GM12878 (cell line): Measurements from ENCODE around the gene C9orf50. TPM values are rescaled to one million over a fixed set of nuclear protein-coding genes. Genes with fewer than 3 reads are reported as not detected.
A peak's percentile ranks its signal among the peaks of the same experiment; 100 is the strongest.

Experiments used
- ATAC-seq: fragments of 200-7000 bp; cut with Tn5 transposase; 3 replicates; pipeline ENCODE4 v1.9.1; 2020; ENCODE audit warnings: mild to moderate bottlenecking, moderate library complexity
- BruUV-seq: library from RNA; stranded (reverse); fragments of 400-500 nt; replicated peaks from 2 replicates; lab custom pipeline; 2021; lab: Mats Ljungman, UMichigan
- CTCF ChIA-PET: fragments of 300-600 bp; sonication (Branson Sonifier 250); formaldehyde crosslinking; extraction: SDS; loops from one replicate; lab custom pipeline; 2021; ENCODE audit warnings: inconsistent platforms; lab: Yijun Ruan, JAX
- POLR2A ChIA-PET: fragments of 350-600 bp; formaldehyde crosslinking; extraction: SDS; loops from one replicate; lab custom pipeline; 2021; ENCODE audit warnings: inconsistent platforms; lab: Charles Lee
- RAD21 ChIA-PET: fragments of 300-600 bp; sonication (Branson Sonifier 250); formaldehyde crosslinking; loops from one replicate; lab custom pipeline; 2023; ENCODE audit warnings: antibody characterized with exemption; ENCODE audit not compliant: unreplicated experiment; lab: Charles Lee
- SMC1A ChIA-PET: fragments of 300-600 bp; sonication (Branson Sonifier 250); formaldehyde crosslinking; loops from one replicate; lab custom pipeline; 2023; ENCODE audit not compliant: unreplicated experiment, uncharacterized antibody; lab: Charles Lee
- DNase-seq: peaks from one replicate; pipeline ENCODE4 v3.0.0-alpha.2; 2011; ENCODE audit warnings: low read depth, low spot score
- FAIRE-seq: peaks from 3 replicates; lab custom pipeline; 2011; peaks lifted over from hg19 to GRCh38; lab: Jason Lieb, UNC
- H2AFZ ChIP-seq: 2 replicates; pipeline ENCODE4 v1.6.0; 2011; ENCODE audit warnings: low read depth, low read length, control low read depth; ENCODE audit not compliant: control insufficient read depth
- H3K27ac ChIP-seq: 2 replicates; pipeline ENCODE4 v1.5.1; 2011; ENCODE audit warnings: control low read depth; ENCODE audit not compliant: control insufficient read depth, insufficient read depth
- H3K27me3 ChIP-seq, 2 experiments: replicated peaks in 1 of 2; 2 replicates each; pipeline versions ENCODE4 v1.6.0 to v1.6.1; 2011; ENCODE audit warnings: low read length in 1 of 2; ENCODE audit not compliant: control insufficient read depth in 2 of 2, insufficient read depth in 2 of 2
- H3K36me3 ChIP-seq, 2 experiments: 2 replicates each; pipeline ENCODE4 v1.5.1; 2011; ENCODE audit warnings: low read length in 1 of 2; ENCODE audit not compliant: control insufficient read depth in 2 of 2, insufficient read depth in 2 of 2
- H3K4me1 ChIP-seq: 2 replicates; pipeline ENCODE4 v1.6.1; 2011; ENCODE audit warnings: mild to moderate bottlenecking, low read length, moderate library complexity, mixed read lengths; ENCODE audit not compliant: control insufficient read depth, insufficient read depth
- H3K4me2 ChIP-seq: 2 replicates; pipeline ENCODE4 v1.6.0; 2011; ENCODE audit warnings: control low read depth; ENCODE audit not compliant: control insufficient read depth, insufficient read depth
- H3K4me3 ChIP-seq: fragments of 200-600 bp; sonication (generic); 2 replicates; pipeline ENCODE4 v1.5.1; 2016
- H3K79me2 ChIP-seq: 2 replicates; pipeline ENCODE4 v1.6.0; 2011; ENCODE audit warnings: low read length; ENCODE audit not compliant: control insufficient read depth, insufficient read depth
- H3K9ac ChIP-seq: 2 replicates; pipeline ENCODE4 v1.8.0; 2011; ENCODE audit warnings: low read length, control low read depth, mixed read lengths; ENCODE audit not compliant: control insufficient read depth, insufficient read depth
- H3K9me3 ChIP-seq: replicated peaks from 3 replicates; pipeline ENCODE4 v1.5.1; 2011; ENCODE audit warnings: mild to moderate bottlenecking, low read length; ENCODE audit not compliant: control insufficient read depth, insufficient read depth
- H4K20me1 ChIP-seq: 2 replicates; pipeline ENCODE4 v1.6.0; 2011; ENCODE audit not compliant: control insufficient read depth, insufficient read depth
- BACH1 ChIP-seq: fragments of 450-650 bp; IDR thresholded peaks from 2 replicates; pipeline ENCODE4 v1.6.1; 2017; ENCODE audit warnings: mild to moderate bottlenecking, borderline replicate concordance
- BRCA1 ChIP-seq: IDR thresholded peaks from 2 replicates; pipeline ENCODE4 v1.6.1; 2011; ENCODE audit warnings: low read depth, low read length, improper control_type of control experiment
- CHD1 ChIP-seq: IDR thresholded peaks from 2 replicates; pipeline ENCODE4 v1.6.1; 2012; ENCODE audit warnings: low read depth, low read length, improper control_type of control experiment
- EED ChIP-seq: sonication (generic); IDR thresholded peaks from 2 replicates; pipeline ENCODE4 v1.6.1; 2016; ENCODE audit warnings: antibody characterized with exemption, low read depth
- IRF4 ChIP-seq: IDR thresholded peaks from 2 replicates; pipeline ENCODE4 v1.6.1; 2011; ENCODE audit warnings: low read depth, low read length
- MXI1 ChIP-seq: fragments of 150-350 bp; IDR thresholded peaks from 2 replicates; pipeline ENCODE4 v1.6.1; 2011; ENCODE audit warnings: low read depth, mild to moderate bottlenecking, inconsistent platforms, low read length, improper control_type of control experiment
- NRF1 ChIP-seq: conservative IDR thresholded peaks from 2 replicates; pipeline ENCODE4 v1.6.1; 2011; ENCODE audit warnings: mild to moderate bottlenecking, low read depth, low read length, improper control_type of control experiment
- POLR2A ChIP-seq: IDR thresholded peaks from 2 replicates; pipeline ENCODE4 v1.6.1; 2011; ENCODE audit warnings: low read depth, mild to moderate bottlenecking, low read length
- SMARCA5 ChIP-seq: fragments of 450-650 bp; IDR thresholded peaks from 2 replicates; pipeline ENCODE4 v1.6.1; 2017; ENCODE audit warnings: mild to moderate bottlenecking
- SREBF2 ChIP-seq: IDR thresholded peaks from 2 replicates; pipeline ENCODE4 v1.6.1; 2012; ENCODE audit warnings: mild to moderate bottlenecking, low read length
- STAT1 ChIP-seq: fragments of 450-650 bp; conservative IDR thresholded peaks from 2 replicates; pipeline ENCODE4 v1.6.1; 2014; ENCODE audit warnings: antibody characterized with exemption, mild to moderate bottlenecking
- SUPT20H ChIP-seq: IDR thresholded peaks from 2 replicates; pipeline ENCODE4 v1.6.1; 2011; ENCODE audit warnings: low read depth, mild to moderate bottlenecking, low read length, moderate library complexity, borderline replicate concordance; ENCODE audit not compliant: control insufficient read depth
- ZNF24 ChIP-seq: fragments of 450-650 bp; IDR thresholded peaks from 2 replicates; pipeline ENCODE4 v1.6.1; 2017; ENCODE audit warnings: antibody characterized with exemption, mild to moderate bottlenecking
- ZNF274 ChIP-seq: IDR thresholded peaks from one replicate; pipeline ENCODE4 v1.8.0; 2011; ENCODE audit not compliant: insufficient read length, insufficient read depth
- WGBS: methylation state at CpG from one replicate; pipeline ENCODE4 v1.1.6; 2016; ENCODE audit warnings: low lambda C conversion rate; ENCODE audit not compliant: insufficient replicate concordance, insufficient coverage; ENCODE audit errors: missing lambda C conversion rate; 5-methylcytosine and 5-hydroxymethylcytosine counted together
- in situ Hi-C: fragments of 300-500 bp; cut with MboI; formaldehyde crosslinking; loops from 9 replicates; pipeline ENCODE4 v1.14.3; 2018; ENCODE audit warnings: mixed read lengths
- intact Hi-C: fragments of 100-400 bp; cut with micrococcal nuclease; formaldehyde crosslinking; loops from one replicate; pipeline ENCODE4 v1.14.2; 2022; ENCODE audit not compliant: unreplicated experiment
- polyA plus RNA-seq, 11 experiments: library from polyadenylated mRNA; depleted of rRNA in 4 of 11; unstranded in 6 of 11; stranded (reverse) in 5 of 11; fragments of >200 nt; fragmentation: Nextera tagmentation in 4 of 11; fragmentation: Illumina TruSeq in 1 of 11; extraction: Ambion mirVana in 4 of 11; extraction: Trizol in 1 of 11; gene quantifications; 1 replicate in 1 of 11; 2 replicates in 10 of 11; pipeline versions ENCODE4 v1.2.1 to v1.2.3, GENCODE V29; 2011 to 2016; ENCODE audit warnings: inconsistent platforms in 2 of 11, missing spikeins in 2 of 11, low read depth in 1 of 11
- total RNA-seq, 4 experiments: library from RNA; depleted of rRNA in 3 of 4; stranded (reverse); fragments of >200 nt in 3 of 4; fragmentation: Illumina TruSeq in 1 of 4; extraction: Trizol in 1 of 4; gene quantifications; 2 replicates each; pipeline versions ENCODE4 v1.2.1 to v1.2.3, GENCODE V29; 2013 to 2021
- TF ChIP-seq, protein P1 (sequence below), 3 experiments: IDR thresholded peaks in 2 of 3; conservative IDR thresholded peaks in 1 of 3; 2 replicates each; pipeline ENCODE4 v1.5.1; 2011; ENCODE audit warnings: low read depth in 3 of 3, low read length in 3 of 3, mild to moderate bottlenecking in 3 of 3, control low read depth in 2 of 3, moderate library complexity in 2 of 3, inconsistent platforms in 1 of 3, mixed read lengths in 1 of 3; ENCODE audit not compliant: control insufficient read depth in 2 of 3, insufficient read depth in 1 of 3; ENCODE audit errors: extremely low read depth in 1 of 3
- TF ChIP-seq, protein P2 (sequence below): fragments of 450-650 bp; formaldehyde crosslinking; IDR thresholded peaks from 2 replicates; pipeline ENCODE4 v1.4.0; 2022; ENCODE audit warnings: mild to moderate bottlenecking, moderate library complexity
- TF ChIP-seq, protein P3 (sequence below): fragments of 150-350 bp; IDR thresholded peaks from 2 replicates; pipeline ENCODE4 v1.6.1; 2014; ENCODE audit warnings: mild to moderate bottlenecking, low read depth, low read length

Gene C9orf50
- total and polyA plus RNA-seq, 10 of the 15 experiments (the other 5 are each of a cell fraction or from before 2014, with no cell fraction given): not detected

DNA sequence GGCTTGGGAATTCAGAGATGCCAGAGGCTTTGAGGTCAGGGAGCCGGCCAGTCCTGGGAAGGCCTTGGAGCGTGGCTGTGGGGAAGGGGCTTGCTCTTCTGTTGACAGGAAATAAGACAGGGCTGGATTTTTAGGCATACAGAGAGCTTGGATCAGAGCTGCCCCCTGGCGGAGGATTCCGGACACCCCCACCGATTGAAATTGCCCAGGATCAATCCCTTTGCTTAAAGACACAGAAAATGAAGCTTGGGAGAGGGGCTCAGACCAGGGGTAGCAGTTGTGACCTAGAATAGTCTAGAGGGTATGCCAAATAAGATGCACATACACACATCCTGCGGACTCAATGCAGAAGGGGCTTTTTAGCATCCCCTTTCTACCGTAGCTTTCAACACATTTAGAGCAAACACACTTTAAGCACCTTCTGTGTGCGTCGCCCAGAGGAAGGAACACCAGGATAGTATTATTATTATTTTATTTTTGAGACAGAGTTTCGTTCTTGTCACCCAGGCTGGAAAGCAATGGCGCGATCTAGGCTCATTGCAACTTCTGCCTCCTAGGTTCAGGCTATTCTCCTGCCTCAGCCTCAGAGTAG lies 3.4 kb upstream of the C9orf50 start (continued):
- TF ChIP-seq, protein P1, sequence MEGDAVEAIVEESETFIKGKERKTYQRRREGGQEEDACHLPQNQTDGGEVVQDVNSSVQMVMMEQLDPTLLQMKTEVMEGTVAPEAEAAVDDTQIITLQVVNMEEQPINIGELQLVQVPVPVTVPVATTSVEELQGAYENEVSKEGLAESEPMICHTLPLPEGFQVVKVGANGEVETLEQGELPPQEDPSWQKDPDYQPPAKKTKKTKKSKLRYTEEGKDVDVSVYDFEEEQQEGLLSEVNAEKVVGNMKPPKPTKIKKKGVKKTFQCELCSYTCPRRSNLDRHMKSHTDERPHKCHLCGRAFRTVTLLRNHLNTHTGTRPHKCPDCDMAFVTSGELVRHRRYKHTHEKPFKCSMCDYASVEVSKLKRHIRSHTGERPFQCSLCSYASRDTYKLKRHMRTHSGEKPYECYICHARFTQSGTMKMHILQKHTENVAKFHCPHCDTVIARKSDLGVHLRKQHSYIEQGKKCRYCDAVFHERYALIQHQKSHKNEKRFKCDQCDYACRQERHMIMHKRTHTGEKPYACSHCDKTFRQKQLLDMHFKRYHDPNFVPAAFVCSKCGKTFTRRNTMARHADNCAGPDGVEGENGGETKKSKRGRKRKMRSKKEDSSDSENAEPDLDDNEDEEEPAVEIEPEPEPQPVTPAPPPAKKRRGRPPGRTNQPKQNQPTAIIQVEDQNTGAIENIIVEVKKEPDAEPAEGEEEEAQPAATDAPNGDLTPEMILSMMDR (IDR thresholded peaks at IDR 0.05 in 2 of 3, conservative IDR thresholded peaks at IDR 0.05 in 1 of 3; ENCODE audit: control insufficient read depth in 2 of 3, extremely low read depth in 1 of 3, insufficient read depth in 1 of 3, low read depth in 3 of 3, low read length in 3 of 3): peak; percentile 73 to 85 (median 79)
- TF ChIP-seq SMARCA5: peak; percentile 30; the same call in 1 of the 2 replicates
- TF ChIP-seq BACH1: no peak

DNA sequence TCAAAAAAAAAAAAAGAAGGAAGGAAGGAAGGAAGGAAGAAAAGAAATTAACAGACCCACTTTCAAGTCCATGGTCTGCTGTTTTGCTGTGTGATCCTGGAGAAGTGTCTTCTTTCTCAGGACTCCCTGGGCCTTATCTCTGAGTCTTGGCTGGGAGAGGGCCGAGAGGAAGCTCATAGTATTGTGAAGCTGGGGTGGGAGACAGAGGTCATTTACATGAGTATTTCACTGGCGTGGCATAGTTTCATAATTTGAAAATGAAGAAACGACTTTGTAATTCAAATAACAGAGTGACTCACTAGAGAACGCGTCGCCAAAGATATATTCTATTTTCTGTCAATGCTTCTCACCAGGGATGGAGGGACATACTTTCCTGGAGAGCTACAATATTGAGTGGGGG lies 2.4 kb upstream of the C9orf50 start:
- H3K4me2 ChIP-seq: no peak overlapping the region
- H3K36me3 ChIP-seq: peaks cover 0 to 3% of the 10 kb centered on the region in 2 experiments; a peak in 1 of 4 replicates
- no peak overlapping the region for H2AFZ ChIP-seq
- in situ Hi-C loops: no loop called here
- intact Hi-C loops: no loop called here
- FAIRE-seq (no peak), ATAC-seq (no peak), DNase-seq (no peak)
- H3K4me3 ChIP-seq: no peak overlapping the region
- CTCF ChIA-PET: interaction anchor here (0.6 to 5.2 kb wide), 12 partner anchors 9 to 630 kb away, joined by 3 to 194 read pairs (median 12); partner anchors contain the start of gene ASB6
- H3K27me3 ChIP-seq: peaks cover 6 to 11% of the 10 kb centered on the region in 2 experiments
- RAD21 ChIA-PET: interaction anchor here (1.7 to 6.4 kb wide), 5 partner anchors 12 to 492 kb away, joined by 3 to 130 read pairs (median 26); no protein-coding TSS in a partner anchor
- no TSS peak for BruUV-seq
- SMC1A ChIA-PET: interaction anchor here (1.2 to 6.8 kb wide), 6 partner anchors 7 to 491 kb away, joined by 3 to 83 read pairs (median 19); no protein-coding TSS in a partner anchor
- no peaks in the 10 kb centered on the region for H4K20me1 ChIP-seq
- POLR2A ChIA-PET: interaction anchor here (0.6 to 2.2 kb wide), 3 partner anchors 39 to 484 kb away, joined by 3 to 11 read pairs (median 4); no protein-coding TSS in a partner anchor
- H3K79me2 ChIP-seq: peaks cover 23% of the 10 kb centered on the region
- no peak overlapping the region for H3K9ac ChIP-seq
- WGBS: 4% methylated on average over 6 of the region's 6 CpGs
- H3K4me1 ChIP-seq: peaks cover 14% of the 10 kb centered on the region
- H3K9me3 ChIP-seq: no peaks in the 10 kb centered on the region
- no peak overlapping the region for H3K27ac ChIP-seq
- no peak for TF ChIP-seq STAT1
- no peak for TF ChIP-seq CHD1
- no peak for TF ChIP-seq IRF4
- TF ChIP-seq EED: no peak
- no peak for TF ChIP-seq BRCA1
- TF ChIP-seq, protein P2, sequence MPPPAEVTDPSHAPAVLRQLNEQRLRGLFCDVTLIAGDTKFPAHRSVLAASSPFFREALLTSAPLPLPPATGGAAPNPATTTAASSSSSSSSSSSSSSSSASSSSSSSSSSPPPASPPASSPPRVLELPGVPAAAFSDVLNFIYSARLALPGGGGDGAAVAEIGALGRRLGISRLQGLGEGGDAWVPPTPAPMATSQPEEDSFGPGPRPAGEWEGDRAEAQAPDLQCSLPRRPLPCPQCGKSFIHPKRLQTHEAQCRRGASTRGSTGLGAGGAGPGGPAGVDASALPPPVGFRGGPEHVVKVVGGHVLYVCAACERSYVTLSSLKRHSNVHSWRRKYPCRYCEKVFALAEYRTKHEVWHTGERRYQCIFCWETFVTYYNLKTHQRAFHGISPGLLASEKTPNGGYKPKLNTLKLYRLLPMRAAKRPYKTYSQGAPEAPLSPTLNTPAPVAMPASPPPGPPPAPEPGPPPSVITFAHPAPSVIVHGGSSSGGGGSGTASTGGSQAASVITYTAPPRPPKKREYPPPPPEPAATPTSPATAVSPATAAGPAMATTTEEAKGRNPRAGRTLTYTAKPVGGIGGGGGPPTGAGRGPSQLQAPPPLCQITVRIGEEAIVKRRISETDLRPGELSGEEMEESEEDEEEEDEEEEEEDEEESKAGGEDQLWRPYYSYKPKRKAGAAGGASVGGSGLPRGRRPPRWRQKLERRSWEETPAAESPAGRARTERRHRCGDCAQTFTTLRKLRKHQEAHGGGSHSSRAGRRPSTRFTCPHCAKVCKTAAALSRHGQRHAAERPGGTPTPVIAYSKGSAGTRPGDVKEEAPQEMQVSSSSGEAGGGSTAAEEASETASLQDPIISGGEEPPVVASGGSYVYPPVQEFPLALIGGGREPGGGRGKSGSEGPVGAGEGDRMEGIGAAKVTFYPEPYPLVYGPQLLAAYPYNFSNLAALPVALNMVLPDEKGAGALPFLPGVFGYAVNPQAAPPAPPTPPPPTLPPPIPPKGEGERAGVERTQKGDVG: no peak
- no peak for TF ChIP-seq ZNF274
- no peak for TF ChIP-seq SMARCA5
- no peak for TF ChIP-seq POLR2A
- TF ChIP-seq ZNF24: no peak
- TF ChIP-seq NRF1: no peak
- no peak for TF ChIP-seq SREBF2
- TF ChIP-seq, protein P3, sequence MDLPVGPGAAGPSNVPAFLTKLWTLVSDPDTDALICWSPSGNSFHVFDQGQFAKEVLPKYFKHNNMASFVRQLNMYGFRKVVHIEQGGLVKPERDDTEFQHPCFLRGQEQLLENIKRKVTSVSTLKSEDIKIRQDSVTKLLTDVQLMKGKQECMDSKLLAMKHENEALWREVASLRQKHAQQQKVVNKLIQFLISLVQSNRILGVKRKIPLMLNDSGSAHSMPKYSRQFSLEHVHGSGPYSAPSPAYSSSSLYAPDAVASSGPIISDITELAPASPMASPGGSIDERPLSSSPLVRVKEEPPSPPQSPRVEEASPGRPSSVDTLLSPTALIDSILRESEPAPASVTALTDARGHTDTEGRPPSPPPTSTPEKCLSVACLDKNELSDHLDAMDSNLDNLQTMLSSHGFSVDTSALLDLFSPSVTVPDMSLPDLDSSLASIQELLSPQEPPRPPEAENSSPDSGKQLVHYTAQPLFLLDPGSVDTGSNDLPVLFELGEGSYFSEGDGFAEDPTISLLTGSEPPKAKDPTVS: no peak
- no peak for TF ChIP-seq SUPT20H
- TF ChIP-seq MXI1: no peak
